Tibial nerve (tissue), 4 donors: ENCODE measurements around the gene GRB7.

Experiments used
- EP300 ChIP-seq, 2 donors: sonication (generic); formaldehyde crosslinking; IDR thresholded peaks; one replicate each; pipeline ENCODE4 v1.6.1; 2017; ENCODE audit warnings: antibody characterized with exemption in 2 of 2, mild to moderate bottlenecking in 1 of 2
- POLR2A ChIP-seq, 2 donors: fragments of 450-650 bp; IDR thresholded peaks; one replicate each; pipeline ENCODE4 v1.6.1; 2017; ENCODE audit warnings: antibody characterized with exemption in 2 of 2, mild to moderate bottlenecking in 2 of 2, moderate library complexity in 2 of 2
- TF ChIP-seq, protein P1 (sequence below), 5 experiments: fragments of 200-600 bp in 3 of 5; fragments of 450-650 bp in 2 of 5; sonication (generic) in 3 of 5; IDR thresholded peaks; one replicate each; pipeline ENCODE4 v1.5.1; 2016 to 2019; ENCODE audit warnings: antibody characterized with exemption in 5 of 5, mild to moderate bottlenecking in 3 of 5, moderate library complexity in 2 of 5

DNA sequence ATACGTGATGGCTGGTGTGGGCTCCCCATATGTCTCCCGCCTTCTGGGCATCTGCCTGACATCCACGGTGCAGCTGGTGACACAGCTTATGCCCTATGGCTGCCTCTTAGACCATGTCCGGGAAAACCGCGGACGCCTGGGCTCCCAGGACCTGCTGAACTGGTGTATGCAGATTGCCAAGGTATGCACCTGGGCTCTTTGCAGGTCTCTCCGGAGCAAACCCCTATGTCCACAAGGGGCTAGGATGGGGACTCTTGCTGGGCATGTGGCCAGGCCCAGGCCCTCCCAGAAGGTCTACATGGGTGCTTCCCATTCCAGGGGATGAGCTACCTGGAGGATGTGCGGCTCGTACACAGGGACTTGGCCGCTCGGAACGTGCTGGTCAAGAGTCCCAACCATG, 13.0 kb upstream of the GRB7 start:
- TF ChIP-seq POLR2A (IDR thresholded peaks at IDR 0.05), result no peak
- TF ChIP-seq, protein P1, sequence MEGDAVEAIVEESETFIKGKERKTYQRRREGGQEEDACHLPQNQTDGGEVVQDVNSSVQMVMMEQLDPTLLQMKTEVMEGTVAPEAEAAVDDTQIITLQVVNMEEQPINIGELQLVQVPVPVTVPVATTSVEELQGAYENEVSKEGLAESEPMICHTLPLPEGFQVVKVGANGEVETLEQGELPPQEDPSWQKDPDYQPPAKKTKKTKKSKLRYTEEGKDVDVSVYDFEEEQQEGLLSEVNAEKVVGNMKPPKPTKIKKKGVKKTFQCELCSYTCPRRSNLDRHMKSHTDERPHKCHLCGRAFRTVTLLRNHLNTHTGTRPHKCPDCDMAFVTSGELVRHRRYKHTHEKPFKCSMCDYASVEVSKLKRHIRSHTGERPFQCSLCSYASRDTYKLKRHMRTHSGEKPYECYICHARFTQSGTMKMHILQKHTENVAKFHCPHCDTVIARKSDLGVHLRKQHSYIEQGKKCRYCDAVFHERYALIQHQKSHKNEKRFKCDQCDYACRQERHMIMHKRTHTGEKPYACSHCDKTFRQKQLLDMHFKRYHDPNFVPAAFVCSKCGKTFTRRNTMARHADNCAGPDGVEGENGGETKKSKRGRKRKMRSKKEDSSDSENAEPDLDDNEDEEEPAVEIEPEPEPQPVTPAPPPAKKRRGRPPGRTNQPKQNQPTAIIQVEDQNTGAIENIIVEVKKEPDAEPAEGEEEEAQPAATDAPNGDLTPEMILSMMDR (IDR thresholded peaks at IDR 0.05), result no peak
- TF ChIP-seq EP300 (IDR thresholded peaks at IDR 0.05), result no peak
